ENCODE results near the gene CENPX.

Gene CENPX

DNA sequence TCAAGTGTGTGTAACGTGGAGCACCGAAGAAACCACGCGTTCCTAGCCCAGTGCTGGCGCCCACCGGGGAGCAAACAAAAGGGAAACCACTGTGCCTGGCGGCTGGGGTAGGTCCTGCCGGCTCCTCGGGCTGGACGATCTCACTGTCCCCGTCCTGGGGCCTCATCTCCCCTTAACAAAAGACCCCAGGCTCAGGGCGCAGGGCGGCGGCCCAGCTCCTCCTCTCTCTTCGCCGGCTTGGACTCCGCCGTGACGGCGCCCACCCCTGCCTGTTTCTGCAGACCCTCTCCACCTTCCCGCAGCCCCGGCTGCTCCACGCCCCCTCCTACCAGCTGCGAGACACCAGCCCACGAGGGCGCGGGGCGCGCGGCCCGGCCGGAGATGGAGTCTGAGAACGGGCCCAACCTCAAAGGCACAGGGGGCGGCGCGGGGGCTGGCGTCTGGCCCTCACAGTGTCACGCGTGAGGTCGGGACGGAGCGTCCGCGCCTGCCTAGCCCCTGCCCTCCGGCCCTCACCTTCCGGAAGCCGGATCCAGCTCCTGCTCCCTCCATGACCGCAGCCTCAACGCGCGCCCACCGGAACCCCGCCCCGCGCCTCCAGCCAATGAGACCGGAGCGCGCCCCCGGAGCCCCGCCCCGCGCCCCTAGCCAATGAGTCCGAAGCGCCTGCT, at the start of gene CENPX:
CENPX (minus strand) TSS at position 569 of the 671 bp plus-strand sequence; CDS start at position 552, 17 bp downstream.
- H3K27ac Mint-ChIP-seq, result peak within 1 kb of the TSS; percentile 76
- no peak for DNase-seq
- H3K27me3 Mint-ChIP-seq, result peaks cover 0 to 6% of the 10 kb centered on the region in 2 donors
- peaks cover 13 to 19% of the 10 kb centered on the region in 2 donors for H3K36me3 Mint-ChIP-seq
- peak; percentile 16 to 21 for ATAC-seq (replicated peaks)
- peaks cover 23 to 33% of the 10 kb centered on the region in 2 donors for H3K4me1 Mint-ChIP-seq
- H3K4me3 Mint-ChIP-seq, result peak within 1 kb of the TSS; percentile 88 to 91
- H3K9me3 Mint-ChIP-seq, result no peaks in the 10 kb centered on the region

DNA sequence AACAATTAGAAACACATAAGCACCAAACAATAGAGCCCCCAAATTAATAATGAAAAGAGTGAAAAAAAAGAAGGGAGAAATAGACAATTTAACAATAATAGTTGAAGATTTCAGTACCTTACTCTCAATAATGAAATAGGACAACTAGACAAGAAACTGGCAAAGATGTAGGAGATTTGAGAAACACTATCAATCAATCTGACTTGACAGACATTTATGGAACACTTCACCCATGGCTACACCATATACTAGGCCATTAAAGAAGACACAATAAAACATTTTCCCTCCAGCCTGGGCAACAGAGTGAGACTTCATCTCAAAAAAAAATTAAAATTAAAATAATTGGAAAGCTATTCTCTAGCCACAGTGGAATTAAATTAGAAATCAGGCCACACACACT, 47.9 kb upstream of the CENPX start:
- no peak overlapping the region for H3K27ac Mint-ChIP-seq
- no peak overlapping the region for H3K4me3 Mint-ChIP-seq
- H3K9me3 Mint-ChIP-seq, result no peaks in the 10 kb centered on the region
- no peaks in the 10 kb centered on the region for H3K27me3 Mint-ChIP-seq
- H3K36me3 Mint-ChIP-seq, result no peaks in the 10 kb centered on the region
- ATAC-seq (replicated peaks) (no peak), DNase-seq (no peak)
- peaks cover 0 to 8% of the 10 kb centered on the region in 2 donors for H3K4me1 Mint-ChIP-seq

DNA sequence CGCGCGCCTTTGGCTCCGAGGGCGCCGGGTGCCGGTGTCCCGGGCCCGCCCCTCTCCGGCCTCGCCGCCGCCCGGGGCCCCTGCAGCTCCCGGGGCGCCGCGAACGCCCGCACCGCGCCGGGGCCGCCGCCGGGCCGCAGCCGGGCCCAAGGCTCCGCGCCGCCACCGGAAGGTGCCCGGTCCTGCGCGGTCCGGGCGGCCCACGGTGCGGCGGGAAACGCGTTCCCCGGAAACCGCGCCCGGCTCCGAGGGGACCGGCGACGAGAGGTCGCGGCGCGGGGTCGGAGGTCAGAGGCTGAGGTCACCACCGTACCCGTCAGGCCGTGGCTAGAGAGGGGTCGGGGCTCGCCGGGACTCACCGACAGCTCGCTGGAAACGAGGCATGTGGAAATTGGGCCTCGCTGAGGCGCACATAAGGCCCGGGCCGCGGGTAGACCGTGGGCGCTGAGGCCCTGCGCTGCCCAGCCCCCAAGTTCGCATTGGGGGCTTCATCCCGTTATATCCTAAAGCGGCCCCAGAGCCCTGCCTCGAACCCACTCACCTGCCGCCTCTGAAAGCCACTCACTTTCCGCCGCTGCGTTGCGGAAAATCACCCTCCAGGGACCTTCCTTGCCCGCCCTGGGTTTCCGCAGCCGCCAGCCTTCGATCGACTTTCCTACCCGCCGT, 43.1 kb upstream of the CENPX start, which contains the start of gene DUS1L:
DUS1L (minus strand) TSS at position 167 of the 666 bp plus-strand sequence. CDS start 745 bp downstream, outside the sequence.
- H3K4me1 Mint-ChIP-seq, result peaks cover 5 to 25% of the 10 kb centered on the region in 2 donors
- DNase-seq, result peak; percentile 68
- H3K4me3 Mint-ChIP-seq, result peak within 1 kb of the TSS; percentile 83 to 87
- no peaks in the 10 kb centered on the region for H3K27me3 Mint-ChIP-seq
- H3K27ac Mint-ChIP-seq, result peak within 1 kb of the TSS; percentile 93
- peak; percentile 85 to 91 for ATAC-seq (replicated peaks)
- peaks cover 2 to 7% of the 10 kb centered on the region in 2 donors for H3K36me3 Mint-ChIP-seq
- no peaks in the 10 kb centered on the region for H3K9me3 Mint-ChIP-seq

DNA sequence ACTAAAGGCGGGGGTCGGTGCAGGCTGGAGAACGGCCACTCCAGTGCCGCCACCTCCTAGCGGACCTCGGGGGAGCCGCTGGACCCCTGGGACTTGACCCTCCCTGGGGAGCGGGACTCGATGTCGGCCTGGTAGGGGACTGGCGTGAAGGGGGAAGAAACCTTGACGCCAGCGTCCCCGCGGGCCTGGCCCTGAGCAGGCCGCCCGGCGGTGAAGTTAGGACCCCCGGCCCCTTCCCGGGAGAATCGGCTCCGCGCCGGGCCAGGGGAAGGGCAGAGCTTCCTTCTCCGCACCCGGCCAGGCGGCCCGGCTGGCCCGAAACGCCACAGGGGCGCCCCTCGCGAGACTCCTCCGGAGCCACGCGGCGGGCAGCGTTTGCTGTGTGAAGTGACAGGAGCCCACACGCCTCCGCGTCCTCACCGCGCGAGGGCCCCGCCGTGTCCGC, 42.5 kb upstream of the CENPX start:
- H3K36me3 Mint-ChIP-seq, result peaks cover 4 to 9% of the 10 kb centered on the region in 2 donors
- H3K27ac Mint-ChIP-seq, result peak overlapping the region; percentile 93
- peak; percentile 67 to 74 for ATAC-seq (replicated peaks)

DNA sequence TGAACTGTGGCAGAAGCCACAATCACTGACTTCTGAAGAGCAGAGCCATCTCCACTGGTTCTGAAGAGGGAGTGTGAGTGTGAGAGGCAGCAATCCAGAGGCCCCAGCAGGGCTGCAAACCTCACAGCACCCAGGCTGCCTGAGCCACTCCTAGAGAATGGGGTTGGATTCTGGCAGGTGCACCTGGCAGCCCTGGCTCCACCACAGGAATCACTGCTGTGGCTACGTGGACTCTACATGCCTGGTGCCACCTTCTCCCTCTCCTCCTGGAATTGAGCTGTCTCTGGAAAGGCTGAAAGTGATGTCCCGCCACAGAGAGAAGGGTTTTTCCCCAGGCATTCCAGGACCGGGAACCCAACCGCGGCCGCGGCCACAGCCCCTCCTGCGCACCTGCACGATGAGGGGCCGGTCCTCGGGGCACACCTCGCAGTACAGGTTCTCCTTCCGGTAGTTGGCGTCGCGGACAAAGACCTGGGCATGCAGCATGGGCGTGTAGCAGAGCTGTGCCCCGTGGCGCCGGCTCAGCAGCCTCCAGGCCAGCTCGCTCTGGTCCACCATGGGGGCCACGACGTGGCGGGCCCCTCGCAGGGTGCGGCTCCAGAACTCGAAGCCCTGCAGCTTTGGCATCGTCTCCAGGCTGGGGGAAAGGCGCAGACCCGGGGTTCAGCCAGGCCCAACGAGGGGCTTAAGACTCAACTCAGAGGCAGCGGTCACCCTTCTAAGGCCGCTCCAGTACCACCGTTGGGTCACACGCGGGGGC, 41.9 kb upstream of the CENPX start:
- Mint-ChIP-seq H3K4me3 (peak overlapping the region; percentile 77 to 79), H3K9me3 (no peaks in the 10 kb centered on the region), H3K36me3 (peaks cover 4 to 13% of the 10 kb centered on the region in 2 donors), H3K4me1 (peaks cover 5 to 34% of the 10 kb centered on the region in 2 donors), H3K27ac (peak overlapping the region; percentile 93), H3K27me3 (no peaks in the 10 kb centered on the region)
- no peak for ATAC-seq (replicated peaks)
- DNase-seq, result no peak

More for the DNA sequence above, 42.5 kb upstream of the CENPX start:
- H3K9me3 Mint-ChIP-seq, result no peaks in the 10 kb centered on the region
- peaks cover 5 to 28% of the 10 kb centered on the region in 2 donors for H3K4me1 Mint-ChIP-seq
- H3K27me3 Mint-ChIP-seq, result no peaks in the 10 kb centered on the region
- peak; percentile 35 for DNase-seq
- H3K4me3 Mint-ChIP-seq, result peak overlapping the region; percentile 77 to 79

DNA sequence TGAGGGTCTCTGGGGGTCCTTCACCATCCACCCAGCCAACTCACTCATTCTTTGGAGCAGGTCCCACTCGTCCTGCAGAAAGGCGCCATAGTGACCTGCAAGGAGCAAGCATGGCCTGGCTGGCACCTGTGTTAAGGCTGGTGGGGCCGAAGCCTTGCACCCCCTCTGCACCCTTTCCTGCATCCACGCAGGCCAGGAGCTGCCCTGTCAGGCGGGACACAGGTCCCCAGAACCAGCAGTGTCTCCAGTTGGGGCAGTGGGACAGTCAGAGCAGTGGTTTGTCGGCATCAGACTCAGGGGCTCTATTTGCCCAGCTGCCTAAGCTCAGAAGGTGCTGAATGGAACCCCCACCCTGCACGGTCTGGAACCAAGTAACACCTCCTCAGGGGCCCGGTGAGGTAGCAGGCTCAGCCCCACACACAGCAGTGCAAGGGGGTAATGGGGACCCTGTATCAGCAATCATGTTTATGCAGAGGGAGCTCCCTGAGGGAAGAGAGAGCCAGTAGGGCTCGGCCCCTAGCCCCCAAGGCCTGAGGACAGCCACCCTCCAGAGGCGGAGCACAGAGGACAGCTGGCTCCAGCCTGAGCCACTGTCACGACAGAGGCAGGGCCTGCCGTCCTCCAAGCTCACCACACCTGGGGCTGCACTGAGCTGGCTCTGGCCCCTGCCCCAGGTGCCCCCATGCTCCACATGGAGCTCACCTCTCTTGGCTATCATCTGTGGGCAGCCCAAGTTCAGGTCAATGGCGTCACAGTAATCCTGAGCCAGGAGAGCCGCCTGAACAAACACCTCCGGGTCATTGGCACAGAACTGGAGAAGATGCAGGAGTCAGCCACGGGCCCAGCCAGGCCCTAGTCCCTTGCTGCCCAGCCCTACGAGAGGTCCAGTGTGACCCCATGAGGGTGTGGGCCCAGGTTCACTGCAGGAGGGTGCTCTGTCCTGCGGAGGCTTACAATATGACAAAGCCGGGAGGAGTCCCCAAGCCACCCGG, 41.0 kb upstream of the CENPX start:
- DNase-seq, result no peak
- H3K9me3 Mint-ChIP-seq, result no peaks in the 10 kb centered on the region
- no peaks in the 10 kb centered on the region for H3K27me3 Mint-ChIP-seq
- no peak for ATAC-seq (replicated peaks)
- peaks cover 5 to 34% of the 10 kb centered on the region in 2 donors for H3K4me1 Mint-ChIP-seq
- H3K36me3 Mint-ChIP-seq, result peaks cover 5 to 15% of the 10 kb centered on the region in 2 donors
- peak overlapping the region; percentile 25 for H3K27ac Mint-ChIP-seq
- H3K4me3 Mint-ChIP-seq, result peak overlapping the region; percentile 77 to 79

DNA sequence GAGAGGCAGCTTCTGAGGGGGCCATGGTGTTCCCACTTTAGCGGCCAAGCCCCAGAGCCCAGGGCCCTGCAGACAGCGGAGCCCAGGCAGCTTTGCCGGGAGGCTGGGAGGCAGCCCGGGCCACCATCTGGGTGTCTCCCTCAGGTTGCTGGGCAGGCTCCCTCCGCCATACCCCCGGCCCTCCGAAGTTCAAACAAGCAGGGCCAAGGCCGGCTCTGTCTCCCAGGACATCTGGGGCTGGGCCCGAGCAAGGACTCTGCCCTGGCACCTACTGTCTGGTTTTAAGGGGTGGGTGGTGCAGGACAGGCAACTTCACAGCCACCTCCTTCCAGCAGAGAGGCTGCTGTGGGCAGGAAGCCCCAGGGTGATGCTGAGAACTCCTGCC, 40.3 kb upstream of the CENPX start:
- Mint-ChIP-seq H3K27me3 (no peaks in the 10 kb centered on the region), H3K4me1 (peaks cover 5 to 34% of the 10 kb centered on the region in 2 donors), H3K4me3 (no peak overlapping the region), H3K9me3 (no peaks in the 10 kb centered on the region), H3K36me3 (peaks cover 8 to 20% of the 10 kb centered on the region in 2 donors), H3K27ac (no peak overlapping the region)
- ATAC-seq (replicated peaks) (no peak), DNase-seq (no peak)

DNA sequence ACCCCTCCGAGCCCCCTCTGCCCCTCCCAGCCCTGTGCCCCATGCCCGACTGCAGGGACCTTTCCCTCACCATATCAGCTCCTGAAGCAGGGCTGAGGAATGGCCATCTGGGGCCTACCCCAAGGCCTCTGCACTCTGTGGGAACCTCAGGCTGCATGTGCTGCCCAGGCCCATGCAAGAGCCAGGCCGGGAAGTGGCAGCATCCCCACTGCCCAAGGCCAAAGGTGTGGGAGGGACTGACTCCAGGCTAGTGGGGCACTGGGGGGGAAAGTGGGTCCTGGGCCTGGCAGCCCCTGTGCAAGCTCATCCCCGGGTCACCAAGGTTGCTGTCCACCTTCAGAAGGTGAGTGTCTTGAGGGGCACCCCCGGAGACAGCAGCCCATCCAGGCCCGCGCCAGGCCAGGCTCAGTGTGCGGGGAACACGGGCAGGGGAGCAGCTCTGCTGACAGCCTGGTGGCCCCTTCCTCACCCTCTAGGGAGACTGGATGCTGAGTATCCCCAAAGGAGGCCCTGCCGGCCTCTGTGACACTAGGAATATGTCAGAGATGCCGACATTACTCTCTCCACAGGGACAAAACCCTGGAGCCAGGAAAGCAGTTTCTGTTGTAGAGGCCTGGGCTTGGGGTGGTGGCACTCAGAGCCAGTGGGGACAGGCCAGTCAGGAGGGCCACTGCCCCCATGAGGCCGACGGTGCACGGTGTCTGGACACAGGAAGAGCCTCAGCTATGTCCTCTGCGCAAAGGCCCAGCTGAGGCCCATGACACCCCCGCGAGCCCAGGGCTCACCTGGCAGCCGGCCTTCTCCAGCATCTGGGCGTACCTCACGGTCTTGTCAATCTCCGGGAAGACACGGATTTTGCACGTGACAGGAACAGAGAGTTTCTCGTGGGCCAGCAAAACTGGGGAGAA, 39.7 kb upstream of the CENPX start:
- H3K36me3 Mint-ChIP-seq, result peaks cover 12 to 24% of the 10 kb centered on the region in 2 donors
- no peaks in the 10 kb centered on the region for H3K27me3 Mint-ChIP-seq
- H3K4me1 Mint-ChIP-seq, result peaks cover 5 to 34% of the 10 kb centered on the region in 2 donors
- ATAC-seq (replicated peaks) (no peak), DNase-seq (no peak)
- H3K27ac Mint-ChIP-seq, result peak overlapping the region; percentile 77
- H3K9me3 Mint-ChIP-seq, result no peaks in the 10 kb centered on the region
- H3K4me3 Mint-ChIP-seq, result no peak overlapping the region

DNA sequence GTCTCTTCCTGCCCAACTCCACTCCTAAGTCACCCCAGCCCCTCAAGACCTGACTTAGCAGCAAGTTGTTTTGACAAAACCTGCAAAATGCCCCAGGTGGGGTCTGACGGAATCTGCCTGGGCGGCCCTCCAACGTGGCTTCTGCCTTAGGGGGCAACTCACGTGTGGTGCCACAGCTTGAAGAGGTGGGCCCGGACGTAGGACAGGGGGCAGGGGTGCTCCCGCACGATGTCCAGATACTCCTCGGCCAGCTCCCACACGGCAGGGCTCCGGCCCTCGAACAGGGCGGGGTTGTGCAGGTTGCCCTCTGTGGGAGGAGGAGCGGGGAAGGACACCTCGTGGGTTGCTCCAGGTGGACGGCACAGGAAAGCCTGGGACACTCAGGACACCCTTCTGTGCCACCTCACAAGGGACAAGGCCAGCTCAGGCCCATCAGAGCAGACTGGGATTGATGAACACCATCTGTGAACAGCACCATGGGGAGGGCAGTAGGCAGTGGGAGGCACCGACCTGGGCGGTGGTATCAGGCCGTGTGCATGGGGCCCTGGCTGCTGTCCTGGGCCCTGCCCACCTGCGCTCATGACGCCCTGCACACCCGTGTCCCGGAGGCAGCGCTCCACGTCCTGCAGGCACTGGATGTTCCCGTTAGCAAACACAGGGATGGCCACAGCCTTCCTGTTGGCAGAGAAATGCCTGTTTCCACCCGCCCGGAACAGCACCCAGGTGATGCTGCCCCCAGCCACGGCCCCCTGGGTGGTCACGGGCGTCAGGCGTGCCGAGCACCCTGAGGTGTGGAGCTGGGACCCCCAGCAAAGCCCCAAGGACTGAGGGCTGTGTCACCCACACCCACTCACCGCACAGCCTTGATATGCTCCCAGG, 38.6 kb upstream of the CENPX start:
- Mint-ChIP-seq H3K4me1 (peaks cover 5 to 30% of the 10 kb centered on the region in 2 donors), H3K27me3 (no peaks in the 10 kb centered on the region), H3K27ac (peak overlapping the region; percentile 51), H3K4me3 (no peak overlapping the region), H3K9me3 (no peaks in the 10 kb centered on the region), H3K36me3 (peaks cover 12 to 24% of the 10 kb centered on the region in 2 donors)
- DNase-seq, result no peak
- ATAC-seq (replicated peaks), result no peak

DNA sequence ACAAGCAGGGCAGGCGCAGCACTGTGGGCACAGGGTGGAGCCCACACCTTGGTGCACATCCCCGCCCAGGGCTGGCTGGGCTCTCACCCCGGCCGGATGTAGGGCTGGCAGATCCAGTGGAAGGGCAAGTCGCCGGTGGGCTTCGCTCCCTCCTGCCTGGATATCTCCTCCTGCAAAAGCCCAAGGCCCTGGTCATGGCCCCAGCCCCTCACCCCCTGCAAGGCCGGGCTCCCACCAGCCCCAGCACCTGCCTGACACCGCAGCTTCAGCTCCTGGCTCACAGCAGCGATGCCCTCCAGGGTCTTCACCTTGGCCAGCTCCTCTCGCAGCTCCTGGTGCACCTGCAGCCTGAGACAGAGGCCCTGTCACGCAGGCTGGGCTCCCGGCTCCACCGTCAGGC, 37.9 kb upstream of the CENPX start:
- ATAC-seq (replicated peaks) (no peak), DNase-seq (no peak)
- H3K4me3 Mint-ChIP-seq, result no peak overlapping the region
- peaks cover 16 to 28% of the 10 kb centered on the region in 2 donors for H3K36me3 Mint-ChIP-seq
- peaks cover 5 to 26% of the 10 kb centered on the region in 2 donors for H3K4me1 Mint-ChIP-seq
- peak overlapping the region; percentile 42 for H3K27ac Mint-ChIP-seq
- H3K9me3 Mint-ChIP-seq, result no peaks in the 10 kb centered on the region
- H3K27me3 Mint-ChIP-seq, result no peaks in the 10 kb centered on the region

DNA sequence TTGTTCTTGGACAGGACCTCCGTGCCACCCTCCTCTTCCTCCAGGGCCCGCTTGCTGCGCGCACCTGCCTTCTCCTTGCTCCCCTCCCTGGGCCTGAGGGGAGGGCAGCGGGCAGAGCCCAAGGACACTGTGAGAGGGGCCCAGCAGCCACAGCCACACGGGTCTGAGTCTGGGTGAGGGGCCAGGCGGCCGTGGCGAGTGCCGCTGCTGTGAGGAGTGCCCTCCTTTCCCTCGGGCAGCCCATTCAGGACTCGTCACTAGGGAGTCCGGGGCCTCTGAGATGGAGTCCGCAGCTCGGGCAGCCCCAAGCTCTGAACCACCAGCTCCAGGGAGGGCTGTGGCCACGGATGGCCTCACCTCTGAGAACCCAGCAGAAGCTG, 37.3 kb upstream of the CENPX start:
- DNase-seq (no peak), ATAC-seq (replicated peaks) (no peak)
- H3K4me1 Mint-ChIP-seq, result peaks cover 7 to 26% of the 10 kb centered on the region in 2 donors
- no peaks in the 10 kb centered on the region for H3K9me3 Mint-ChIP-seq
- H3K4me3 Mint-ChIP-seq, result no peak overlapping the region
- H3K27ac Mint-ChIP-seq, result peak overlapping the region; percentile 37
- peaks cover 18 to 31% of the 10 kb centered on the region in 2 donors for H3K36me3 Mint-ChIP-seq
- H3K27me3 Mint-ChIP-seq, result no peaks in the 10 kb centered on the region

All from stimulated activated naive B cell treated with anti-CD40 and anti-IgM and Interleukin-4, amounts not matched to agents 10 μg/mL and 1 μg/mL and 100 μg/mL, for 72 hours (primary cell).